Hematopoietic multipotent progenitor cell treated with erythropoietin and hydrocortisone succinate and interleukin-3 and kit ligand, for 6 days (in vitro differentiated cells): Measurements from ENCODE around the gene POLR1H.
A peak's percentile ranks its signal among the peaks of the same experiment; 100 is the strongest.

Source experiments
- DNase-seq: peaks from one replicate; pipeline ENCODE4 v3.0.0-alpha.2; 2015

The POLR1H gene

DNA sequence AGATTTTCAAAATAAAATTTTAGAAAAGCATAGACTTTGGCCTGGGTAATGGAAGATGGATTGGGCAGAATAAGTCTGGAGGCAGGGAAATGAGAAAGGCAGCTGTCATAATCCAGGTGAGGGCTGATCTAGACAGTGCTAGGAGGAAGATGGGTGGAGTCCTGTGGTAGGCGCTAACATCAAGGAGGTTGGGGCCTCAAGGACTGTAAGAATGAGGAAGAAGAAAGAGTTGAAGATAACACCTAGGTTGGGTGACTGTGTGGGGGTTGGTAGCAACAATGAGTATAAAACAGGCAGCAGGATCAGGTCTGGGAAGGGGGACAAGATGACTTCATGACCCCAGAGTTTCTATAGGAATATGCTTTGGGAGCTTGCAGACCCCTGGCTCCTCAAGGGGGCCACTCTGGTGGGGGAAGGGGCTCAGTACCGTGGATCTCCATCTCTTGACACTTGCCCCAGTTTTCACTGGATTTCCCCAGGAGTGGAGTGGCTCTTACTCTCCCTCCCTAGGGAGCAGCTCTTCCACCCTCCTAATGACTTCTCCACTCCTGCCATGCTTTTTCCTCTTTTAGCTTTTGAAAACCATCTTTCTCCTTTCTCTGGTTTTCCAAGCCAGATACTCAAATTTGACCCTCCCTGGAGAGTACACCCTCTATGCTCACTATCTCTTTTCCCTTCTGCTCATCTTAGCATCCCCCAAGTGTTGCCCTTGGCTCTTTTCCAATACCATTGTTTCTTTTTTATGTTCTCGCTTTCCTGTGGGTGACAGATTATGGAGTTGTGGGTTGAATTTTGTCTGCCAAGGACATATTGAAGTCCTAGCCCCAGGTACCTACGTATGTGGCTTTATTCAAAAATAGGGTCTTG lies 37.1 kb downstream of the POLR1H start:
- DNase-seq: peak; percentile 74

DNA sequence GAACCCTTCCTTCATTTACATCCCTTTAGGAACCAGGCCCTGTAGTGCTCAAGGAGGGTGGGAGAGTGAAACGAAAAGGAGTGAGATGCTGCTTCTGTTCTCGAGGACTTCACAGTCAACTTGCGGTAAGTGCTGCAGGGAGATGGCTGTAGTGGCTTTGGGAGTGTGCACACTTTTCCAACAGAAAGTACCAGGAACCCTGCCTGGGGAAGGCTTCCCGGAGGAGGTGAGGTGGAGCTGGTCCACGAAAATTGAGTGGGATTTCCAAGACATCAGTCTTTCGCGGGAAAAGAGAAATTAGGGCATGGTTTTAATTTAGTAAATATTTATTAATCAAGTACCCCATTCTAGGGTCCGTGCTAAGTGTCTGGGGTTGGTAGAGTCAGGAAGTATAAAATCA lies 39.1 kb downstream of the POLR1H start:
- no peak for DNase-seq

DNA sequence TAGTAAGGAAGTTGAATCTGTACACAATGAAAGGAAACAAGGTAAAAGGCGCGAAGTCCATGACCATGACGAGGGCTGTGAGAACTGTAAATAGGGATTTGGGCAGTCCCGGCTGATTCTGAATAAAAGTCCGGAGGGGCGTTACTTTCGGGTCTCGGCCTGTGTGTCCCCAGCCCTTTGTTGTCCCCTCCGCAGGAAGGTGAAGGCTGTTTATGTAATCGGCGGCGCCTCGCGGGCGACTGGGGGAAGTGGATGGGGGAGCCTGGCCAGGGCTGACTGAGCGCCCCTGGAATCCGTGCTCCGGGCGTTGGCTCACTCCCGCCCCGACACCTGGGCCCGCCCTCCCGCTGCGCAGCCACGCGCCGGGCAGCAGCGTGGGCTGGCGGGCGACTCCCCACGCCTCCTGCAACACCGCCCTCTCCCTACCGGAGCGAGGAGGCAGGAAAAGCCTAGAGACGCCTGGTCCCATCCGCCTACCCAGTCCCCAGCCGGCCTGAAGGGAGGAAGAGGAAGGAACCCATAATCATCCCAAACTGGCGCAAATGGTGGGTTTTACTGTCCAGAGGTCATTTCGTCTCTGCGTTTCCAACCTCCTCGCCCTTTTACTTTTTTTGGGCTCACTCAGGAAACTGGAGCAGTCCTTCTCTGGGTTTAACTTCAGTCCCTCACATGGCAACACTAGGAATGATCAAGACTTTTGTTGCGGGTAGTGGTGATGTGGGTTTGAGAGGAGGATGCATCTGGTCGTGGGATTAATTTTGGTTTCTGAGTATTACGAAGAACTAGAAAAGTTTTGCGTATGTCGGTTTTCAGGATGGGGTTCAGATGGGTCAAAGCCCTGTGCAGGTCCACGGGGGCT lies 39.7 kb downstream of the POLR1H start:
- DNase-seq: peak; percentile 15

DNA sequence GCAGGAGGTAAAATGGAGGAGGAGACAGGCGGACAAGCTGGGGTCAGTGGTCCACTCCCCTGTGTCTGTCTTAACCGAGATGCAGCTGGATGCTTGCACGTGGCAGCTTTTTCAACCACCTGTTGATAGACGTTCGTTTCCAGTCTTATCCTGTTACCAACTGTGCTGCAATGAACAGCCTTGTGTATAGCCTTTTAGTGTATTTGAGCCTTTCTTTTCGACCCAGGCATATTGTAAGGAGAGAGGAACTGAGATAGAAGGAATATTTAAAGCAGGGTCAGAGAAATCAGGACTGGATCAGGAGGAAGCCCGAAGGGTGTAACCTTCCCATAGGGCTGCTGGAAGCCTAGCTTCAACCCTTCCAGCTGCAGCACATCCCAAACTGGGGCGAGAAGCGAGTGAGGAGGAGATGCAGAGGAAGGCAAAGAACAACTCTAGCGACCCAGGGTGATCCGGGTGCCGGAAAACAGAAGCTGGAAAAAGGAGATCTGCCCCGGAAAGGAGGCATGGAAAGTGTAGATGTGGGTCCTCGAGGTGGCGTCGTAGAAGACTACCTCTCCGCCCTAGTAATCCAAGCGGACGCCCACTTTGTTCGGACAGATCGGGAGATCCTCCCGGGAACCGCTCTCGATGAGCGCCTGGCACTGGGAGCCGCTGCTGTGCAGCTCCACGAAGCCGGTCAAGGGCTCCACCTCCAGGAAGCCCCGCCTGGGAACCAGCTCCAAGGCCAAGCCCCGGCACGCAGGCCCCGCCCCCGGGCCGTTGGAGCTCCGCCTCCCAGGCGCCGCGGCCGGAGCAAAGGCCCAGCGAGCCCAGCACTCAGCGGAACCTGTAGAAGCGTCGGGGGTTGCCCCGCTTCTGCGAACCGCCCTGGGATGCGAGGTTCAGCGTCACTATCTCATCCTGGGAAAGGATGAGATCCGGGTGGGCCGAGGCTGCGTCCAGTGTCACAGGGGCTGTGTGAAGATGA lies 40.7 kb downstream of the POLR1H start:
- peak; percentile 84 for DNase-seq

DNA sequence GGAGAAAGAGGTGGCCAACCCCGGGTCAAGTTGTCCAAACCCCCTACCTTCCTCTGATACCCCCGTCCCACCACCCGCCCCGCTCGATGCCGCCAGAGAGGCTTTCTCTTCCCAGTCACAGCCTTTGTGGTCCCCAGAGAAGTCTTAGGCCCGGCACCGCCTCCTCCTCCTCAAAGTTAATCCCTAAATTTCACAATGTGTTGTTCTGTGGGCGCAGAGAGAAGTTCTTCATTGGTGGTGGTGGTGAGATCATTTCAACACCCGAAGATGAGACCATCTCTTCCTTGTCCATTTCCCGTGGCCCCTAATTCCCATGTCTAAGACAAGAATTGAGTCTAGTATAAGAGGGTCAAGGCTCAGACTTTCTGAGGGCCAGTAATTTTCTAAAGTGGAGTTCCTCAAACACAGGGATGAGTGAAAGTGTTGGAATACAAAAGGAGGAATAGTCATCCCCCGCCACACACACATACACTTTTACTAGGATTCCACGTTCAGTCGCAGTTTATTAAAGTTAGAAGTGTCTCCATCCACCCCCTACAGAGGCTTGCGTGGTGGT lies 41.4 kb downstream of the POLR1H start:
- no peak for DNase-seq

DNA sequence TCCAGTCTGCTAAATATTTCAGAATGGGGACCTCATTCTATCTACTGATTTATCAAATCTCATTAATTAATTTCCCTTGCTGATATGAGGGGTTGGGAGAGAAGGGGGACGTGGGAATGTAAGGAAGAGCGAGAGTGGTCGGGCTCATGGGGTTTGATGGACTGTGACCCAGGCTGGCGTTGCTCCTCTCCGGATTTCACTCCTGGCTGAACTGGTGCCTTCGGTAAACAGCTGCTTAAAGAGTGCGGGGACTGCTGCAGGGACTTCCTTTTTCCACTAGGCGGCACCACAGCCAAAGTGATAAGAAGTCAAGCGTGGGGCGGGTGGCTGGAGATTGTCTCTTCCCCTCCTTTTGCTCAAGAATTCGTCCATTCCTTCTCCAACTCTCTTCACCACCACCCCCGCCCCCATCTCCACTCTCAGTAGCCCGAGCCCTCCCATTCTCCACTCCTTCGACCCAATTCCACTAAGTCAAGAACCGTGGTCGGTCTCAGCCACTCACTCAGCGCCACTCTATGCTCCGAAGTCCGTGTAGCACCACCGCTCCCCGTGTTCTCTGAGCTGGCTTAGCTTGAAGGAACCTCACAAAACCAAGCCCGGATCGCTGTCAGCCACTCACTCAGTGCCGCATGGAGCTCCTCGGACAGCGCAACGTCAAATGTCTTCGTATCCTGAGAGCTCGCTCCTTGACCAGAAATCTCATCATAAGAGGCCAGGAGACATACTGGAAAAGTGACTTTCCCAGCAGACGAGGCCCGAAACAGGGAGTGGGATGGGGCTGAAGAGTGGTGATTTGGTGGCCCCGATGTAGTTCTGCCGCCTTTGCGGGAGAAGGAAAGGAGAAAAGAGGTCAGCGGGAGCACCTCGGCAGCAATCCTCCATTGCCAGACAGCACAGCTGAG lies 42.2 kb downstream of the POLR1H start:
- DNase-seq: peak; percentile 95

DNA sequence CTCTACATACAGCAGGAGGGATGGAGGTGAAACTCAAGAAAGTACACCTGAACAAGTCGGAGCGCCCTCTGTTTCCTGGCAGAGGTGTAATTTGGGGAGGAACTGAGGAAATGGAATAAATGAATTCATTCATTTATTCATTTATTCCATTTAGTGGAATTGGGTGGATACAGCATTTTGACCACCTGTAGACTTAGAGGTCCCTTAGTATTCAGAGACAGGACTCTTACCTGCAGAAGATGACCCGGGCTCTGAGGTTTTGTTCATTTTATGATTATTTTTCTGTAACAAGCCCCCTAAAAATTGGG lies 42.8 kb downstream of the POLR1H start:
- DNase-seq: no peak

DNA sequence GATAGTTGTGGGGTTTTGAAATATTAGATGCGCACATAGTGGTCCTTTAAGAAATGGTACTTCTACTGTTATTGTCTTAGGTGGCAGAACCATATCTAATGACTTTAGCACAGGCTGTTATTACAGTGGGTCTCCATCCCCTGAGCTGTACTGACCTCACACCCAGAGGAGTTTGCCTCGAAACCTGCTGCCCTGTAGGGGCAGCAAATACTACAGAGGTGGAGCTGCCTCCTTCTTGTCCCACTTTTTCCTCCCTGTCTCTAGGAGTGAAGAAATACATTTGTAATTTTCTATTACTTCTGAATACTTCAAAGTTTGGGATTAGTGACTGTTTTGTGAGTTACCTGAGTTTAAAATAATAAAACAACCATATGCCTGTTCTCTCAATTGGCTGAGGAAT lies 43.6 kb downstream of the POLR1H start:
- peak; percentile 15 for DNase-seq

DNA sequence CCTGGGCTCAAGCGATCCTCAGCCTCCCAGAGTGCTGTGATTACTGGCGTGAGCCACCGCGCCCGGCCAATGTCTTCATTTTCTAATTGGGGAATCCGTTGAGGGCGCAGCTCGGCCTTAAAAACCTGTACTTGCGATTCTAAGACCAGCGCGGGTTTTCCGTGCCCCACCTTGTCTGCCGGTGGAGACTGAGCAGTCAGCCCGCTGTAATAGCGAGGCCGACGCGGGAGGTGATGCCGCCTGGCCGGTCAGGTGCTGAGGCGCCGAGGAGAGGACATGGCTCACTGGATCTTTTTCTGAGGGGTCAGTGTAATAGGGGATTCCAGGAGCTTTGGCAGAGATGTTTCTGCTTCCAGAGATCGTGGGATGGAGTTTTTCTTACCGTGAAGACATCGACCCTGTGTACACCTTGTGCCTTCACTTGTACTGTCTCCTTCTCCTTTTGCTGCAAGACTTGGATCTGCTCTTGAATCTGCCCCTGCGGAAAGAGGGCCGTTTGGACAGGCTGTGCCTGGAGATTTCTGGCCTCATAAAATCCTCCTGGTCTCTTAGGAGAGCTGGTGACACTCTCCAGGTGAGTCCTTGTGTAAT lies 50.3 kb downstream of the POLR1H start:
- DNase-seq: no peak

DNA sequence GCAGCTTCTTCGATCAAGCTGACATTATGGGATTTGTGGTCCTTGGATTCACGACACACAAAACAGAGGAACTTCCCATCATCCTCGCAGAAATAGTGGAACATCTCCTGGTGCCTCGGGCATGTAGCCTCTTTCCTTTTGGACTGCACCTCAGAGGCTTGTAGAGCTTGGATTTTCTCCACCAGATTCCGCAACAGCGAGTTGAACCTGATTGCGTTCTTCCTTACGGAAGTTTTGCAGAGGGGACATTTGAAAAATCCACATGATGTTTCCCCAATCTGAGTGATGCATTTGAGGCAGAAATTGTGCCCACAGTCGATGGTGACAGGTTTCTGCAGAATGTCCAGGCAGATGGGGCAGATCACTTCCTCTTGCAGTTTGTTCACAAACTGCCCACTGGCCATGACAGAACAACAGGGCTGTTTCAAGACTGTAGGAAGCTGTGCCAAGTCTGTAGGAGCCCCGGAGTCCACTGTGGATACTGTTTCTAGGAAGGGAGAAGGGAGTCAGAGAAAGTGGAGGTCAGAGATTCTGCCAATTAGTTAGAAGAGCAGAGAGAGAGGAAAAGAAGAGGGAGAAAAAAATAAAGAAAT lies 51.4 kb downstream of the POLR1H start:
- no peak for DNase-seq

DNA sequence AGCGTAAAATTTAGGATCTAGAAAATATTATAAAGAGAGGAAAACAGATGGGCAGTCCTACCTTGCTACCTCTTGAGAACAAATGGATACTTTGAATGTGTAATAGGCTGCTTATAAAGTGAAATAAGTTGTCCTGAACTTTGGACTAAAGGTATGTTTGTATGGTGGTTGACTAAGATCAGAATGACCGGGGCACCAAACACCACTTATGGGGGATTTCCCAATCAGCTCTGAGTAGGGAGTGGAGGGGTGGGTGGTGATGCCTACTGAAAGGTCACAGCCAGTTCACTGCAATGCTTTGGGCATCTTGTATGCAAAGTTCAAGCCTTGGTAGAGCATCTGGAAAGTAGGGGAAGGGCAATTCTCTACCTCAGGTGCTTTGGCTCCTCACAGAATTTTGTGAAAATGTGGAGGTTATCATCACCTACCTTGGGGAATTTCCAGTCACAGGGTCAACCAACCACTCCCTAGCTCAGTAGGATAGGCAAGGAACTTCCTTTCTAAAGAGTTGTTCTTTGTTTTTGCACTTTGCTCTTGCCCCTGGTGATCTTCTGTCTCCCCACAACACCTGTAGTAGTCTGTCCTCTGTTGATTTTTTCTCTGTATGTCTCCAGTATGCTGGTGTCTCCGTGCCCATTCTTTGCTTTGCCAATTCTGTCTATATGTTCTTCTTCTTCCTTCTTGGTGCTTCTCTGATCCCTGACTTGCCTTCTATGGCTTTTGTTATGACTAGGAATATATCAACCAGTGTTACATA lies 52.1 kb downstream of the POLR1H start, which contains the start of gene TRIM31:
TRIM31 (minus strand) TSS at position 88 of the 757 bp plus-strand sequence. CDS start 285 bp downstream, outside the sequence.
- DNase-seq: no peak

DNA sequence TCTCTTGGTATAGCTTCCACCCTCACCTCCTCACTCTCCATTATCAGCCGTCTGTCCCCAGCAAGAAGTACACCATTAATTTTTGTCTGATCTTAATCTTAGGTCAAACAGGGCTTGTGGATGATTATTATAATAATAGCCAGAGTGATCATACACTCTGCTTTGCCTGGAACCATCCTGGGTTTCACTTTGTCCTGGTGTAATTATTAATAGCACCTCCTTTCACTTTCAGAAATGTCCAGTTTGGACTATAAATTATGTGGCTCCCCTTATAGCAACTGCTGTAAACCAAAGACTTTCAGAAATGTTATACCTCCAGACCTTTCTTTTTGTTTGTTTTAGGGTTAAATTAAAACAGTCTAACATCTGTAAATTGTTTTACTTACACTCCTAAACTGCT lies 52.8 kb downstream of the POLR1H start:
- DNase-seq: no peak
